A549 (cell line): Measurements from ENCODE around the gene TMEM213. TPM values are rescaled to one million over a fixed set of nuclear protein-coding genes. Genes with fewer than 3 reads are reported as not detected.
"Not testable (repeated sequence)": the region's sequence is repeated elsewhere in the genome, so short reads cannot be mapped to it uniquely, and the experiment has no call there.

Experiments
- ATAC-seq, 2 experiments: fragments of 200-7000 bp in 1 of 2; fragments of >200 bp in 1 of 2; cut with Nextera tagmentation in 1 of 2; cut with Tn5 transposase in 1 of 2; 3 replicates each; pipeline versions ENCODE4 v1.8.0 to v1.9.1; 2018 to 2020; ENCODE audit warnings: mild to moderate bottlenecking in 1 of 2, moderate library complexity in 1 of 2
- CTCF ChIA-PET: fragments of 300-600 bp; sonication (Branson Sonifier 250); formaldehyde crosslinking; extraction: SDS; loops from one replicate; lab custom pipeline; 2021; ENCODE audit warnings: antibody characterized with exemption, inconsistent platforms; lab: Yijun Ruan, JAX
- POLR2A ChIA-PET: fragments of 350-600 bp; formaldehyde crosslinking; extraction: SDS; loops from one replicate; lab custom pipeline; 2021; ENCODE audit warnings: antibody characterized with exemption, inconsistent platforms; lab: Yijun Ruan, JAX
- DNase-seq, 2 experiments: peaks; one replicate each; pipeline versions ENCODE4 v3.0.0 to v3.0.0-alpha.2; 2011 to 2016; ENCODE audit warnings: low read depth in 1 of 2, low spot score in 1 of 2
- FAIRE-seq: peaks from 2 replicates; lab custom pipeline; 2011; peaks lifted over from hg19 to GRCh38; lab: Jason Lieb, UNC
- H3K27ac ChIP-seq, 2 experiments: fragments of >200 bp; sonication (Bioruptor Twin); formaldehyde crosslinking; 3 replicates each; pipeline ENCODE4 v1.5.1; 2016 to 2017
- H3K4me1 ChIP-seq: fragments of >200 bp; sonication (Bioruptor Twin); formaldehyde crosslinking; 3 replicates; pipeline ENCODE4 v1.6.1; 2016
- H3K4me2 ChIP-seq: fragments of >200 bp; sonication (Bioruptor Twin); formaldehyde crosslinking; 3 replicates; pipeline ENCODE4 v1.6.1; 2016
- H3K4me3 ChIP-seq: fragments of >200 bp; sonication (Bioruptor Twin); formaldehyde crosslinking; 3 replicates; pipeline ENCODE4 v1.5.1; 2016
- H3K9me3 ChIP-seq: fragments of >200 bp; sonication (Bioruptor Twin); formaldehyde crosslinking; 3 replicates; pipeline ENCODE4 v1.6.1; 2016
- CBX2 ChIP-seq: fragments of 200-600 bp; sonication (generic); IDR thresholded peaks from 2 replicates; pipeline ENCODE4 v1.6.1; 2016; ENCODE audit warnings: low read depth, mild to moderate bottlenecking, borderline replicate concordance
- CEBPB ChIP-seq, 2 experiments: fragments of >200 bp in 1 of 2; sonication (Bioruptor Twin) in 1 of 2; formaldehyde crosslinking in 1 of 2; IDR thresholded peaks; 2 replicates each; pipeline ENCODE4 v1.6.1; 2012 to 2016
- CHD2 ChIP-seq: fragments of 150-350 bp; IDR thresholded peaks from 2 replicates; pipeline ENCODE4 v1.6.1; 2014; ENCODE audit warnings: low read length; ENCODE audit not compliant: partially characterized antibody
- CHD4 ChIP-seq: fragments of 200-600 bp; sonication (generic); IDR thresholded peaks from 2 replicates; pipeline ENCODE4 v1.6.1; 2016; ENCODE audit warnings: antibody characterized with exemption, mild to moderate bottlenecking, borderline replicate concordance
- CTCF ChIP-seq: fragments of >200 bp; sonication (Bioruptor Twin); formaldehyde crosslinking; IDR thresholded peaks from 3 replicates; pipeline ENCODE4 v1.5.1; 2016
- EHF ChIP-seq: fragments of 250-450 bp; sonication (Bioruptor Pico); IDR thresholded peaks from 2 replicates; pipeline ENCODE4 v1.5.0; 2020; ENCODE audit warnings: mild to moderate bottlenecking
- GATA3 ChIP-seq: IDR thresholded peaks from 2 replicates; pipeline ENCODE4 v1.6.1; 2012; ENCODE audit warnings: borderline replicate concordance
- HDAC2 ChIP-seq: fragments of 200-600 bp; sonication (generic); IDR thresholded peaks from 2 replicates; pipeline ENCODE4 v1.6.1; 2016
- HEYL ChIP-seq: fragments of 250-450 bp; sonication (Bioruptor Pico); IDR thresholded peaks from 2 replicates; pipeline ENCODE4 v1.8.0; 2021; ENCODE audit warnings: mild to moderate bottlenecking, moderate library complexity
- HOXA7 ChIP-seq: fragments of 250-450 bp; sonication (Bioruptor Pico); IDR thresholded peaks from 2 replicates; pipeline ENCODE4 v1.5.0; 2020; ENCODE audit warnings: mild to moderate bottlenecking, moderate library complexity
- HOXB13 ChIP-seq: fragments of 250-450 bp; sonication (Bioruptor Pico); IDR thresholded peaks from 2 replicates; pipeline ENCODE4 v1.5.0; 2020; ENCODE audit warnings: low read depth, mild to moderate bottlenecking, moderate library complexity
- MAX ChIP-seq: IDR thresholded peaks from 2 replicates; pipeline ENCODE4 v1.6.1; 2012
- POLR2A ChIP-seq: IDR thresholded peaks from 2 replicates; pipeline ENCODE4 v1.6.1; 2012; ENCODE audit warnings: mild to moderate bottlenecking, low read length
- RCOR1 ChIP-seq: fragments of 150-350 bp; IDR thresholded peaks from 2 replicates; pipeline ENCODE4 v1.6.1; 2014; ENCODE audit warnings: antibody characterized with exemption, low read length, low read depth
- RFX5 ChIP-seq: fragments of 450-650 bp; IDR thresholded peaks from 2 replicates; pipeline ENCODE4 v1.7.1; 2014; ENCODE audit warnings: antibody characterized with exemption, mild to moderate bottlenecking, moderate library complexity
- TFCP2L1 ChIP-seq: fragments of 250-450 bp; sonication (Bioruptor Pico); IDR thresholded peaks from 2 replicates; pipeline ENCODE4 v1.5.0; 2021; ENCODE audit warnings: mild to moderate bottlenecking
- TP53 ChIP-seq: fragments of 250-450 bp; sonication (Bioruptor Pico); IDR thresholded peaks from 2 replicates; pipeline ENCODE4 v1.5.0; 2021; ENCODE audit warnings: mild to moderate bottlenecking, moderate library complexity
- ZNF302 ChIP-seq: fragments of 250-450 bp; sonication (Bioruptor Pico); IDR thresholded peaks from 2 replicates; pipeline ENCODE4 v1.9.0; 2021; ENCODE audit warnings: inconsistent platforms, mild to moderate bottlenecking, moderate library complexity
- WGBS: methylation state at CpG from one replicate; pipeline ENCODE4 v1.1.6; 2017; ENCODE audit errors: missing lambda C conversion rate; 5-methylcytosine and 5-hydroxymethylcytosine counted together
- polyA plus RNA-seq, 4 experiments: library from polyadenylated mRNA; depleted of rRNA in 3 of 4; stranded (reverse); fragments of >200 nt; fragmentation: RNase III in 1 of 4; extraction: RNeasy Plus Mini Kit Qiagen cat#74134 plus additional on column Dnase treatment in 1 of 4; gene quantifications; 2 replicates in 3 of 4; 3 replicates in 1 of 4; pipeline ENCODE4 v1.2.3, GENCODE V29; 2011 to 2017
- TF ChIP-seq, protein P1 (sequence below): fragments of 150-350 bp; IDR thresholded peaks from 2 replicates; pipeline ENCODE4 v1.6.1; 2014; ENCODE audit warnings: low read depth, mild to moderate bottlenecking, low read length
- TF ChIP-seq, protein P2 (sequence below): fragments of 200-600 bp; sonication (generic); IDR thresholded peaks from 2 replicates; pipeline ENCODE4 v1.6.1; 2016; ENCODE audit warnings: antibody characterized with exemption, mild to moderate bottlenecking, moderate library complexity

TMEM213 gene
- polyA plus RNA-seq, 2 of the 4 experiments (the other 2 are of a cell fraction), result not detected

- POLR2A ChIA-PET, result no interaction called here
- no peak overlapping the region for H3K4me2 ChIP-seq
- H3K4me1 ChIP-seq, result no peaks in the 10 kb centered on the region
- H3K27ac ChIP-seq, result no peak overlapping the region
- H3K9me3 ChIP-seq, result no peaks in the 10 kb centered on the region
- WGBS, result 60% methylated on average over 4 of the region's 4 CpGs
- DNase-seq (no peak), FAIRE-seq (no peak), ATAC-seq (no peak)
- no peak overlapping the region for H3K4me3 ChIP-seq
- CTCF ChIA-PET, result no interaction called here
- no peak for TF ChIP-seq POLR2A
- no peak for TF ChIP-seq HOXB13 (CRISPR knock-in tag)
- no peak for TF ChIP-seq GATA3
- TF ChIP-seq ZNF302 (CRISPR knock-in tag), result no peak
- TF ChIP-seq CHD4, result no peak
- TF ChIP-seq, protein P1, sequence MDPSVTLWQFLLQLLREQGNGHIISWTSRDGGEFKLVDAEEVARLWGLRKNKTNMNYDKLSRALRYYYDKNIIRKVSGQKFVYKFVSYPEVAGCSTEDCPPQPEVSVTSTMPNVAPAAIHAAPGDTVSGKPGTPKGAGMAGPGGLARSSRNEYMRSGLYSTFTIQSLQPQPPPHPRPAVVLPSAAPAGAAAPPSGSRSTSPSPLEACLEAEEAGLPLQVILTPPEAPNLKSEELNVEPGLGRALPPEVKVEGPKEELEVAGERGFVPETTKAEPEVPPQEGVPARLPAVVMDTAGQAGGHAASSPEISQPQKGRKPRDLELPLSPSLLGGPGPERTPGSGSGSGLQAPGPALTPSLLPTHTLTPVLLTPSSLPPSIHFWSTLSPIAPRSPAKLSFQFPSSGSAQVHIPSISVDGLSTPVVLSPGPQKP, result no peak
- no peak for TF ChIP-seq RFX5
- TF ChIP-seq EHF, result no peak
These were observed 11.6 kb downstream of the TMEM213 start for GRCh38 chr7:138809346-138809745.

DNA sequence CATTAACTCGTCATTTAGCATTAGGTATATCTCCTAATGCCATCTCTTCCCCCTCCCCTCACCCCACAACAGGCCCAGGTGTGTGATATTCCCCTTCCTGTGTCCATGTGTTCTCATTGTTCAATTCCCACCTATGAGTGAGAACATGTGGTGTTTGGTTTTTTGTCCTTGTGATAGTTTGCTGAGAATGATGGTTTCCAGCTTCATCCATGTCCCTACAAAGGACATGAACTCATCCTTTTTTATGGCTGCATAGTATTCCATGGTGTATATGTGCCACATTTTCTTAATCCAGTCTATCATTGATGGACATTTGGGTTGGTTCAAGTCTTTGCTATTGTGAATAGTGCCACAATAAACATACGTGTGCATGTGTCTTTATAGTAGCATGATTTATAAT, 13.5 kb downstream of the TMEM213 start:
- ATAC-seq, CTCF ChIA-PET, H3K9me3 ChIP-seq, H3K4me1 ChIP-seq, H3K4me3 ChIP-seq, DNase-seq, POLR2A ChIA-PET, H3K27ac ChIP-seq, H3K4me2 ChIP-seq, FAIRE-seq: not testable (repeated sequence)
- WGBS, result 9% methylated on average over 2 of the region's 2 CpGs

DNA sequence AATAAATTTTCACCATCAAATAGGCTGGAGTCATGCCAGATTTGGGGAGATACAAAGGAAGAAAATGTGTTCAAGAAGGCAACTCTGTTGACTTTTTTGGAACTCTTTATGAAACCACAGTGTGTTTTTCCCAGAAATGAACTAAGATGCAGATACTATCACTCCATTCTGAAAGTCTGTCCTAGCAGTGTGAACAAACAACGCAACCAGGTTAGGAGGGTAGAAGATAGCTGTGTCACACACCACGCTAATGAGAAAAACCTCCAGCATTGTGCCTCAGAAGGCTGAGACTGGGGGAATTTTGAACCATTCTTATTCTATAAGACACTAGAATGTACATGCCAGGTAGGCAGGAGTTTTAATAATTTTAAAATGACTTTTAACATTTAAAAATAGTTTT, 16.2 kb downstream of the TMEM213 start:
- DNase-seq, result no peak
- POLR2A ChIA-PET, result no interaction called here
- CTCF ChIA-PET, result no interaction called here
- no peak for ATAC-seq
- Histone ChIP-seq H3K27ac (no peak overlapping the region), H3K4me3 (no peak overlapping the region), H3K9me3 (no peaks in the 10 kb centered on the region), H3K4me1 (no peaks in the 10 kb centered on the region), H3K4me2 (no peak overlapping the region)
- WGBS, result 24% methylated on average over 2 of the region's 2 CpGs
- TF ChIP-seq CBX2 (no peak), CHD4 (no peak), CEBPB (IDR thresholded peaks at IDR 0.05) (no peak), HEYL (no peak), HOXA7 (CRISPR knock-in tag) (no peak), RCOR1 (no peak), MAX (no peak), HDAC2 (no peak), TP53 (no peak), ZNF302 (CRISPR knock-in tag) (no peak)
- TF ChIP-seq, protein P2, sequence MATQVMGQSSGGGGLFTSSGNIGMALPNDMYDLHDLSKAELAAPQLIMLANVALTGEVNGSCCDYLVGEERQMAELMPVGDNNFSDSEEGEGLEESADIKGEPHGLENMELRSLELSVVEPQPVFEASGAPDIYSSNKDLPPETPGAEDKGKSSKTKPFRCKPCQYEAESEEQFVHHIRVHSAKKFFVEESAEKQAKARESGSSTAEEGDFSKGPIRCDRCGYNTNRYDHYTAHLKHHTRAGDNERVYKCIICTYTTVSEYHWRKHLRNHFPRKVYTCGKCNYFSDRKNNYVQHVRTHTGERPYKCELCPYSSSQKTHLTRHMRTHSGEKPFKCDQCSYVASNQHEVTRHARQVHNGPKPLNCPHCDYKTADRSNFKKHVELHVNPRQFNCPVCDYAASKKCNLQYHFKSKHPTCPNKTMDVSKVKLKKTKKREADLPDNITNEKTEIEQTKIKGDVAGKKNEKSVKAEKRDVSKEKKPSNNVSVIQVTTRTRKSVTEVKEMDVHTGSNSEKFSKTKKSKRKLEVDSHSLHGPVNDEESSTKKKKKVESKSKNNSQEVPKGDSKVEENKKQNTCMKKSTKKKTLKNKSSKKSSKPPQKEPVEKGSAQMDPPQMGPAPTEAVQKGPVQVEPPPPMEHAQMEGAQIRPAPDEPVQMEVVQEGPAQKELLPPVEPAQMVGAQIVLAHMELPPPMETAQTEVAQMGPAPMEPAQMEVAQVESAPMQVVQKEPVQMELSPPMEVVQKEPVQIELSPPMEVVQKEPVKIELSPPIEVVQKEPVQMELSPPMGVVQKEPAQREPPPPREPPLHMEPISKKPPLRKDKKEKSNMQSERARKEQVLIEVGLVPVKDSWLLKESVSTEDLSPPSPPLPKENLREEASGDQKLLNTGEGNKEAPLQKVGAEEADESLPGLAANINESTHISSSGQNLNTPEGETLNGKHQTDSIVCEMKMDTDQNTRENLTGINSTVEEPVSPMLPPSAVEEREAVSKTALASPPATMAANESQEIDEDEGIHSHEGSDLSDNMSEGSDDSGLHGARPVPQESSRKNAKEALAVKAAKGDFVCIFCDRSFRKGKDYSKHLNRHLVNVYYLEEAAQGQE, result no peak
- FAIRE-seq, result peak; percentile 13

- FAIRE-seq, result no peak
These were observed 17.1 kb downstream of the TMEM213 start for GRCh38 chr7:138814816-138815332.

More at GRCh38 chr7:138814816-138815332, 17.1 kb downstream of the TMEM213 start:
- POLR2A ChIA-PET, result no interaction called here
- Histone ChIP-seq H3K4me1 (no peaks in the 10 kb centered on the region), H3K4me2 (no peak overlapping the region), H3K4me3 (no peak overlapping the region), H3K9me3 (no peaks in the 10 kb centered on the region)
- ATAC-seq, result no peak
- TF ChIP-seq CTCF (no peak), CHD2 (no peak), TFCP2L1 (CRISPR knock-in tag) (no peak)
- TF ChIP-seq, all 56 proteins: peak for 0
- H3K27ac ChIP-seq, result no peak overlapping the region
- CTCF ChIA-PET, result interaction anchor here (0.6 kb wide), 2 partner anchors 180 to 625 kb away, joined by 3 read pairs; no protein-coding TSS in a partner anchor
- WGBS, result 23% methylated on average over 1 of the region's 1 CpG
- DNase-seq, result peak in 1 of 2 experiments; percentile 10
